Measurements from ENCODE around the gene ANKRD63.

- TF ChIP-seq, protein P1, sequence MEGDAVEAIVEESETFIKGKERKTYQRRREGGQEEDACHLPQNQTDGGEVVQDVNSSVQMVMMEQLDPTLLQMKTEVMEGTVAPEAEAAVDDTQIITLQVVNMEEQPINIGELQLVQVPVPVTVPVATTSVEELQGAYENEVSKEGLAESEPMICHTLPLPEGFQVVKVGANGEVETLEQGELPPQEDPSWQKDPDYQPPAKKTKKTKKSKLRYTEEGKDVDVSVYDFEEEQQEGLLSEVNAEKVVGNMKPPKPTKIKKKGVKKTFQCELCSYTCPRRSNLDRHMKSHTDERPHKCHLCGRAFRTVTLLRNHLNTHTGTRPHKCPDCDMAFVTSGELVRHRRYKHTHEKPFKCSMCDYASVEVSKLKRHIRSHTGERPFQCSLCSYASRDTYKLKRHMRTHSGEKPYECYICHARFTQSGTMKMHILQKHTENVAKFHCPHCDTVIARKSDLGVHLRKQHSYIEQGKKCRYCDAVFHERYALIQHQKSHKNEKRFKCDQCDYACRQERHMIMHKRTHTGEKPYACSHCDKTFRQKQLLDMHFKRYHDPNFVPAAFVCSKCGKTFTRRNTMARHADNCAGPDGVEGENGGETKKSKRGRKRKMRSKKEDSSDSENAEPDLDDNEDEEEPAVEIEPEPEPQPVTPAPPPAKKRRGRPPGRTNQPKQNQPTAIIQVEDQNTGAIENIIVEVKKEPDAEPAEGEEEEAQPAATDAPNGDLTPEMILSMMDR (IDR thresholded peaks at IDR 0.05) = no peak
- no peak for TF ChIP-seq TP53 (CRISPR knock-in tag; IDR thresholded peaks at IDR 0.05)
These were observed 43.5 kb downstream of the ANKRD63 start for GRCh38 chr15:40239404-40239692.
